K562 (cell line): Measurements from ENCODE around the gene ZNF124. TPM values are rescaled to one million over a fixed set of nuclear protein-coding genes. Genes with fewer than 3 reads are reported as not detected.

Source experiments
- ATF7 ChIP-seq: fragments of 450-650 bp; IDR thresholded peaks from 2 replicates; pipeline ENCODE4 v1.7.1; 2014; ENCODE audit warnings: mild to moderate bottlenecking, moderate library complexity
- CBX3 ChIP-seq, 2 experiments: IDR thresholded peaks; 1 replicate in 1 of 2; 2 replicates in 1 of 2; pipeline ENCODE4 v1.6.1; 2012; ENCODE audit warnings: inconsistent platforms in 2 of 2, low read length in 2 of 2, borderline replicate concordance in 1 of 2, control low read depth in 1 of 2
- DPF2 ChIP-seq: fragments of 450-650 bp; IDR thresholded peaks from 2 replicates; pipeline ENCODE4 v1.6.1; 2016
- HCFC1 ChIP-seq: IDR thresholded peaks from 2 replicates; pipeline ENCODE4 v1.6.1; 2012; ENCODE audit warnings: low read depth, low read length, improper control_type of control experiment
- HNRNPK ChIP-seq: fragments of 200-400 bp; formaldehyde crosslinking; IDR thresholded peaks from one replicate; pipeline ENCODE4 v1.6.1; 2018; ENCODE audit warnings: mild to moderate bottlenecking, low read depth, low read length; ENCODE audit not compliant: poor library complexity, severe bottlenecking
- ILF3 ChIP-seq: fragments of 450-650 bp; IDR thresholded peaks from 2 replicates; pipeline ENCODE4 v1.6.1; 2018; ENCODE audit warnings: antibody characterized with exemption, mild to moderate bottlenecking, moderate library complexity, borderline replicate concordance
- KAT8 ChIP-seq: fragments of 450-650 bp; IDR thresholded peaks from 2 replicates; pipeline ENCODE4 v1.6.1; 2016; ENCODE audit warnings: low read depth, mild to moderate bottlenecking
- MCM2 ChIP-seq: fragments of 450-650 bp; IDR thresholded peaks from 2 replicates; pipeline ENCODE4 v1.6.1; 2017; ENCODE audit warnings: low read depth, mild to moderate bottlenecking
- MXI1 ChIP-seq: IDR thresholded peaks from 2 replicates; pipeline ENCODE4 v1.6.1; 2011; ENCODE audit warnings: low read depth, mild to moderate bottlenecking, improper control_type of control experiment, low read length
- POU5F1 ChIP-seq: fragments of 150-350 bp; IDR thresholded peaks from 2 replicates; pipeline ENCODE4 v1.6.1; 2014; ENCODE audit warnings: borderline replicate concordance, low read length, low read depth, mild to moderate bottlenecking; ENCODE audit not compliant: partially characterized antibody
- SMAD4 ChIP-seq: fragments of 250-450 bp; sonication (Bioruptor Pico); conservative IDR thresholded peaks from 2 replicates; pipeline ENCODE4 v1.8.0; 2021; ENCODE audit warnings: inconsistent platforms, mild to moderate bottlenecking, moderate library complexity
- TRIM24 ChIP-seq, 2 experiments: fragments of 450-650 bp; IDR thresholded peaks; 2 replicates each; pipeline ENCODE4 v1.6.1; 2016
- YBX1 ChIP-seq: fragments of 450-650 bp; IDR thresholded peaks from 2 replicates; pipeline ENCODE4 v1.7.1; 2016; ENCODE audit warnings: mild to moderate bottlenecking
- ZNF175 ChIP-seq: fragments of 200-800 bp; sonication (Bioruptor generic); IDR thresholded peaks from 2 replicates; pipeline ENCODE4 v1.6.1; 2016; ENCODE audit warnings: low read depth, mild to moderate bottlenecking, missing genetic modification characterization, missing compliant biosample characterization
- polyA plus RNA-seq, 8 experiments: library from polyadenylated mRNA; depleted of rRNA in 4 of 8; stranded (reverse) in 5 of 8; unstranded in 3 of 8; fragments of >200 nt; fragmentation: Nextera tagmentation in 2 of 8; fragmentation: Illumina TruSeq in 1 of 8; extraction: Ambion mirVana in 2 of 8; extraction: Trizol in 1 of 8; gene quantifications; 2 replicates each; pipeline versions ENCODE4 v1.2.1 to v1.2.3, GENCODE V29; 2011 to 2014; ENCODE audit warnings: inconsistent platforms in 1 of 8, missing spikeins in 1 of 8
- total RNA-seq, 7 experiments: library from RNA; depleted of rRNA in 6 of 7; stranded (reverse); fragments of >200 nt in 6 of 7; fragmentation: Illumina TruSeq in 2 of 7; extraction: Trizol in 2 of 7; gene quantifications; 2 replicates each; pipeline versions ENCODE4 v1.2.1 to v1.2.3, GENCODE V29; 2011 to 2021; ENCODE audit warnings: low replicate concordance in 1 of 7
- TF ChIP-seq, protein P1 (sequence below): sonication (generic); formaldehyde crosslinking; IDR thresholded peaks from 2 replicates; pipeline ENCODE4 v1.8.0; 2022; ENCODE audit warnings: missing genetic modification reagents, mild to moderate bottlenecking, borderline replicate concordance
- TF ChIP-seq, protein P2 (sequence below): fragments of 450-650 bp; IDR thresholded peaks from 2 replicates; pipeline ENCODE4 v1.6.1; 2014; ENCODE audit warnings: low read depth, mild to moderate bottlenecking, moderate library complexity, borderline replicate concordance
- TF ChIP-seq, protein P3 (sequence below): sonication (generic); formaldehyde crosslinking; IDR thresholded peaks from 2 replicates; pipeline ENCODE4 v1.8.1; 2023; ENCODE audit warnings: mild to moderate bottlenecking, missing genetic modification reagents
- TF ChIP-seq, protein P4 (sequence below): sonication (generic); formaldehyde crosslinking; IDR thresholded peaks from 2 replicates; pipeline ENCODE4 v1.8.0; 2022; ENCODE audit warnings: missing genetic modification reagents, mild to moderate bottlenecking, borderline replicate concordance
- TF ChIP-seq, protein P5 (sequence below): fragments of 450-650 bp; formaldehyde crosslinking; IDR thresholded peaks from 2 replicates; pipeline ENCODE4 v1.4.0; 2020; ENCODE audit warnings: mild to moderate bottlenecking, moderate library complexity

ZNF124 gene
- total and polyA plus RNA-seq, 9 of the 15 experiments (the other 6 are each of a cell fraction or from before 2014, with no cell fraction given), result 7.6 to 71.5 (median 20.2) TPM

DNA sequence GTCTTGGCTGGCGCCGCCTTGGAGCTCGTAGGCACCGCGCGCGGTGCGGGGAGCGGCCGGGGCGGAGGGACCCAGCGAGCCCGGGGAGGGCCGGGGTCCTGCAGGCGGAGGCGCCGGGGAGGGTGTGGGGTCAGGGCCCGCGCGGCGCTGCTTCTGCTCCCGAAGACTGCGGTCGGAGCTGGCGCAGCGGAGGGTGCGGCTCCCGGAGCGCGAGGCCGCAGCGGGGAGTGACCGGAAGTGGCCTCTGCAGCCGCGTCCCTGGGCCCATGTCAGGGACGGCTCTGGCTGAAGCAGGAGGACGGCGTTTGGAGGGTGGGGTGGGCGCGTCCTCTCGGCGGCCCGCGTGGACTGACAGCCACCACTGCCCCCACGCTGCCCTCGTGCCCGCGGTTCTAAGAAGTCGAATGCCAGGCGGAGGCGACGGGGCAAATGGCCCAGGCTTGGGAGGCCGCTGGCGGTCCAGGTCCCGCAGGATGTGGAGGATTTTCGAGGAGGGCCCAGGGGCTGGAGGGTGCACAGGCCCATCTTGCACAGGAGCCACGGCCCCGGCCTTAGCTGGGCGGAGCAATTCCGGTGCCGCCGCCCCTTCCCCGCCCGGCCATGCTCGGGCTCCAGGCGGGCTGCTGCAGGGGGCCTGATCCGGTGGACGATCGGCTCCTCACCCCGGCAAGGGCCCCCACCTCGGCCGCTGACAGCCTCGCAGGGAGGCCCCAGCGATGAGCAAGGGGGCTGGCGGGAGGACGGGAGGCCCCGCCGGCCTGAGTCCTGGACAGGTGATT is 59.9 kb downstream of the ZNF124 start (continued):
- TF ChIP-seq CBX3 (IDR thresholded peaks at IDR 0.05; ENCODE audit: borderline replicate concordance in 1 of 2, low read length in 2 of 2) (no peak), KAT8 (no peak), MXI1 (peak; percentile 20; the same call in 1 of the 2 replicates), DPF2 (0 out of 2 replicates have a peak, but pooled peaks have one; percentile 22), HNRNPK (no peak), ATF7 (peak; percentile 64; the same call in 1 of the 2 replicates), SMAD4 (peak; percentile 62; the same call in 1 of the 2 replicates), POU5F1 (no peak), TRIM24 (IDR thresholded peaks at IDR 0.05) (peak in 1 of 2 experiments; percentile 50; a peak in 1 of 4 replicates), ILF3 (no peak), ZNF175 (CRISPR knock-in tag) (no peak), YBX1 (no peak), MCM2 (no peak), HCFC1 (peak; percentile 11; the same call in 1 of the 2 replicates)
- TF ChIP-seq, protein P1, sequence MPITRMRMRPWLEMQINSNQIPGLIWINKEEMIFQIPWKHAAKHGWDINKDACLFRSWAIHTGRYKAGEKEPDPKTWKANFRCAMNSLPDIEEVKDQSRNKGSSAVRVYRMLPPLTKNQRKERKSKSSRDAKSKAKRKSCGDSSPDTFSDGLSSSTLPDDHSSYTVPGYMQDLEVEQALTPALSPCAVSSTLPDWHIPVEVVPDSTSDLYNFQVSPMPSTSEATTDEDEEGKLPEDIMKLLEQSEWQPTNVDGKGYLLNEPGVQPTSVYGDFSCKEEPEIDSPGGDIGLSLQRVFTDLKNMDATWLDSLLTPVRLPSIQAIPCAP, result no peak
- TF ChIP-seq, protein P2, sequence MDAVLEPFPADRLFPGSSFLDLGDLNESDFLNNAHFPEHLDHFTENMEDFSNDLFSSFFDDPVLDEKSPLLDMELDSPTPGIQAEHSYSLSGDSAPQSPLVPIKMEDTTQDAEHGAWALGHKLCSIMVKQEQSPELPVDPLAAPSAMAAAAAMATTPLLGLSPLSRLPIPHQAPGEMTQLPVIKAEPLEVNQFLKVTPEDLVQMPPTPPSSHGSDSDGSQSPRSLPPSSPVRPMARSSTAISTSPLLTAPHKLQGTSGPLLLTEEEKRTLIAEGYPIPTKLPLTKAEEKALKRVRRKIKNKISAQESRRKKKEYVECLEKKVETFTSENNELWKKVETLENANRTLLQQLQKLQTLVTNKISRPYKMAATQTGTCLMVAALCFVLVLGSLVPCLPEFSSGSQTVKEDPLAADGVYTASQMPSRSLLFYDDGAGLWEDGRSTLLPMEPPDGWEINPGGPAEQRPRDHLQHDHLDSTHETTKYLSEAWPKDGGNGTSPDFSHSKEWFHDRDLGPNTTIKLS, result peak; percentile 35; the same call in 1 of the 2 replicates
- TF ChIP-seq, protein P3, sequence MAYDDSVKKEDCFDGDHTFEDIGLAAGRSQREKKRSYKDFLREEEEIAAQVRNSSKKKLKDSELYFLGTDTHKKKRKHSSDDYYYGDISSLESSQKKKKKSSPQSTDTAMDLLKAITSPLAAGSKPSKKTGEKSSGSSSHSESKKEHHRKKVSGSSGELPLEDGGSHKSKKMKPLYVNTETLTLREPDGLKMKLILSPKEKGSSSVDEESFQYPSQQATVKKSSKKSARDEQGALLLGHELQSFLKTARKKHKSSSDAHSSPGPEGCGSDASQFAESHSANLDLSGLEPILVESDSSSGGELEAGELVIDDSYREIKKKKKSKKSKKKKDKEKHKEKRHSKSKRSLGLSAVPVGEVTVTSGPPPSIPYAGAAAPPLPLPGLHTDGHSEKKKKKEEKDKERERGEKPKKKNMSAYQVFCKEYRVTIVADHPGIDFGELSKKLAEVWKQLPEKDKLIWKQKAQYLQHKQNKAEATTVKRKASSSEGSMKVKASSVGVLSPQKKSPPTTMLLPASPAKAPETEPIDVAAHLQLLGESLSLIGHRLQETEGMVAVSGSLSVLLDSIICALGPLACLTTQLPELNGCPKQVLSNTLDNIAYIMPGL, result 0 out of 2 replicates have a peak, but pooled peaks have one; percentile 16
- TF ChIP-seq, protein P4, sequence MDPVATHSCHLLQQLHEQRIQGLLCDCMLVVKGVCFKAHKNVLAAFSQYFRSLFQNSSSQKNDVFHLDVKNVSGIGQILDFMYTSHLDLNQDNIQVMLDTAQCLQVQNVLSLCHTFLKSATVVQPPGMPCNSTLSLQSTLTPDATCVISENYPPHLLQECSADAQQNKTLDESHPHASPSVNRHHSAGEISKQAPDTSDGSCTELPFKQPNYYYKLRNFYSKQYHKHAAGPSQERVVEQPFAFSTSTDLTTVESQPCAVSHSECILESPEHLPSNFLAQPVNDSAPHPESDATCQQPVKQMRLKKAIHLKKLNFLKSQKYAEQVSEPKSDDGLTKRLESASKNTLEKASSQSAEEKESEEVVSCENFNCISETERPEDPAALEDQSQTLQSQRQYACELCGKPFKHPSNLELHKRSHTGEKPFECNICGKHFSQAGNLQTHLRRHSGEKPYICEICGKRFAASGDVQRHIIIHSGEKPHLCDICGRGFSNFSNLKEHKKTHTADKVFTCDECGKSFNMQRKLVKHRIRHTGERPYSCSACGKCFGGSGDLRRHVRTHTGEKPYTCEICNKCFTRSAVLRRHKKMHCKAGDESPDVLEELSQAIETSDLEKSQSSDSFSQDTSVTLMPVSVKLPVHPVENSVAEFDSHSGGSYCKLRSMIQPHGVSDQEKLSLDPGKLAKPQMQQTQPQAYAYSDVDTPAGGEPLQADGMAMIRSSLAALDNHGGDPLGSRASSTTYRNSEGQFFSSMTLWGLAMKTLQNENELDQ, result no peak
- TF ChIP-seq, protein P5, sequence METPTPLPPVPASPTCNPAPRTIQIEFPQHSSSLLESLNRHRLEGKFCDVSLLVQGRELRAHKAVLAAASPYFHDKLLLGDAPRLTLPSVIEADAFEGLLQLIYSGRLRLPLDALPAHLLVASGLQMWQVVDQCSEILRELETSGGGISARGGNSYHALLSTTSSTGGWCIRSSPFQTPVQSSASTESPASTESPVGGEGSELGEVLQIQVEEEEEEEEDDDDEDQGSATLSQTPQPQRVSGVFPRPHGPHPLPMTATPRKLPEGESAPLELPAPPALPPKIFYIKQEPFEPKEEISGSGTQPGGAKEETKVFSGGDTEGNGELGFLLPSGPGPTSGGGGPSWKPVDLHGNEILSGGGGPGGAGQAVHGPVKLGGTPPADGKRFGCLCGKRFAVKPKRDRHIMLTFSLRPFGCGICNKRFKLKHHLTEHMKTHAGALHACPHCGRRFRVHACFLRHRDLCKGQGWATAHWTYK (CRISPR knock-in tag), result 0 out of 2 replicates have a peak, but pooled peaks have one; percentile 28
